ENCODE measurements around the gene PKP4.

- TF ChIP-seq EZH2 (IDR thresholded peaks at IDR 0.05) (no peak), CTCF (IDR thresholded peaks at IDR 0.05) (no peak), EZH2phosphoT487 (IDR thresholded peaks at IDR 0.05) (no peak)
Measured at GRCh38 chr2:158713523-158714138, 256.9 kb downstream of the PKP4 start.
